Esophagus squamous epithelium (tissue), 5 donors: ENCODE data around the gene TMEM163. TPM values are rescaled to one million over a fixed set of nuclear protein-coding genes. Genes with fewer than 3 reads are reported as not detected.
"Not testable (repeated sequence)": the region's sequence is repeated elsewhere in the genome, so short reads cannot be mapped to it uniquely, and the experiment has no call there.

Experiments
- DNase-seq: peaks from one replicate; lab custom pipeline; 2025; lab: John Stamatoyannopoulos, UW
- H3K27ac ChIP-seq, 4 donors: fragments of 200-600 bp; sonication (generic); one replicate each; pipeline ENCODE4 v1.5.1; 2016 to 2019; ENCODE audit warnings: mild to moderate bottlenecking in 1 of 4
- H3K27me3 ChIP-seq, 4 donors: fragments of 200-600 bp; sonication (generic); 1 replicate in 3 of 4; 2 replicates in 1 of 4; pipeline versions ENCODE4 v1.5.1 to v1.6.0; 2017 to 2021; ENCODE audit warnings: antibody characterized with exemption in 1 of 4
- H3K36me3 ChIP-seq, 3 donors: fragments of 200-600 bp; sonication (generic); one replicate each; pipeline ENCODE4 v1.5.1; 2016 to 2019
- H3K4me1 ChIP-seq, 3 donors: fragments of 200-600 bp; sonication (generic); one replicate each; pipeline ENCODE4 v1.5.1; 2017 to 2019
- H3K4me3 ChIP-seq, 4 donors: fragments of 200-600 bp; sonication (generic); 1 replicate in 3 of 4; 2 replicates in 1 of 4; pipeline ENCODE4 v1.5.1; 2016 to 2019; ENCODE audit warnings: mild to moderate bottlenecking in 2 of 4, moderate library complexity in 1 of 4
- H3K9me3 ChIP-seq, 3 donors: fragments of 200-600 bp; sonication (generic); one replicate each; pipeline ENCODE4 v1.5.1; 2016 to 2019
- CTCF ChIP-seq, 6 experiments: fragments of 450-650 bp in 4 of 6; fragments of 200-600 bp in 2 of 6; sonication (generic) in 2 of 6; IDR thresholded peaks; one replicate each; pipeline ENCODE4 v1.5.1; 2016 to 2019; ENCODE audit warnings: antibody characterized with exemption in 6 of 6, mild to moderate bottlenecking in 4 of 6, moderate library complexity in 4 of 6
- POLR2A ChIP-seq, 4 donors: fragments of 450-650 bp; IDR thresholded peaks; one replicate each; pipeline ENCODE4 v1.6.1; 2017; ENCODE audit warnings: antibody characterized with exemption in 4 of 4, mild to moderate bottlenecking in 4 of 4, moderate library complexity in 3 of 4
- whole genome bisulfite sequencing, 2 donors: methylation state at CpG; one replicate each; pipeline ENCODE4 v1.1.5; 2018; 5-methylcytosine and 5-hydroxymethylcytosine counted together
- intact Hi-C: fragments of 100-400 bp; cut with DNase I; formaldehyde crosslinking; loops from one replicate; pipeline ENCODE4 v1.15.0; 2022
- total RNA-seq, 4 donors: library from RNA; depleted of rRNA; stranded (reverse); fragments of >200 nt; gene quantifications; one replicate each; pipeline ENCODE4 v1.1.0, GENCODE V29; 2016
- donor health status: DM: yes; HTN: yes; CAD: no.

The TMEM163 gene
- total RNA-seq, 4 donors from 2014 or later: 0.09 to 0.19 (median 0.12) TPM; not detected in 1

DNA sequence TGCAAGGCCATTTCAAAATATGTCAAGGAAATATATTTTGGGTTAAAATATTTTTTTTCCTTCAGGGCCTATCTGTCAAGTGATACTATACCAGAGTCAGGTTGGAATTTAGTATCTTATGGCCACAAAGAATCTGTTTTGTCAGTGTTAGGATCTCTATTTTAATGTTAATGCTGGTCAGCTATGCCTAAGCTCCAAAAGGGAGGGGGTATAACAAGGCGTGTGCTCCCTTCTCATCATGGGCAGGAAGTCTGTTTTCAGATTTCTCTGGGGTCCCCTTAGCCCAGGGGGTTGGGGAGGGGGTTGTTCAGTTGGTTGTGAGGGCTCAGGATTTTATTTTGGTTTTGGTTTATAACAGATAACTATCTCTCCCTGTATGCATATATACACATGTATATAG, 126.4 kb downstream of the TMEM163 start:
- no peaks in the 10 kb centered on the region for H3K36me3 ChIP-seq
- no peak for TF ChIP-seq CTCF (IDR thresholded peaks at IDR 0.05)
- TF ChIP-seq POLR2A (IDR thresholded peaks at IDR 0.05): no peak
- no peak overlapping the region for H3K27ac ChIP-seq
- H3K27me3 ChIP-seq: no peaks in the 10 kb centered on the region
- WGBS, 2 donors: 17 to 56% methylated on average over 1 of the region's 1 CpG
- intact Hi-C loops: no loop called here
- H3K4me1 ChIP-seq: no peaks in the 10 kb centered on the region
- H3K4me3 ChIP-seq: no peak overlapping the region
- no peak for DNase-seq
- peaks cover 0 to 21% (median 16%) of the 10 kb centered on the region in 3 donors for H3K9me3 ChIP-seq

DNA sequence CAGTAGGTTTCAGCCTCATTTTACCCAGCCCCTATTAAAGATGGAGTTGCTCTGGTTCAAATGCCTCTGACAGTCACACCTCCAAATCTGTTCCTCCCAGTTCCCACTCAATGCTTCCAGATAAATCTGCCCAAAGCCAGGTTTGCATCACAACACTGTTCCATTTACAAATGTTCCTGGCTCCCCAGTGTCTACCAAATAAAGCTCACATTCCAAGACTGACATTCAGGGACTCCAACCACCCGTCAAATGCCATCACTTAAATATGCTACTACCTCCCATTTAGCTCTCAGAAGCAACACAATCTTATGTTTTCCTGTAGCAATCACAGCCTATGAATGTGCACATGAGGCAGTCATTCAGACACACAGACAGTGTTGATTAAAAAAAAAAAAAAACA, 127.3 kb downstream of the TMEM163 start:
- WGBS, 2 donors: 85 to 93% methylated on average over 1 of the region's 1 CpG
- H3K4me1 ChIP-seq: no peaks in the 10 kb centered on the region
- no peaks in the 10 kb centered on the region for H3K36me3 ChIP-seq
- intact Hi-C loops: no loop called here
- DNase-seq: no peak
- no peaks in the 10 kb centered on the region for H3K27me3 ChIP-seq
- no peak for TF ChIP-seq CTCF (IDR thresholded peaks at IDR 0.05)
- no peak overlapping the region for H3K27ac ChIP-seq
- no peak overlapping the region for H3K4me3 ChIP-seq
- H3K9me3 ChIP-seq: peaks cover 0 to 21% (median 16%) of the 10 kb centered on the region in 3 donors

- no peak for DNase-seq
- 45 to 71% methylated on average over 1 of the region's 1 CpG for WGBS, 2 donors
- Histone ChIP-seq H3K9me3 (peaks cover 0 to 21% (median 16%) of the 10 kb centered on the region in 3 donors), H3K27ac (no peak overlapping the region), H3K36me3 (no peaks in the 10 kb centered on the region), H3K27me3 (no peaks in the 10 kb centered on the region), H3K4me3 (no peak overlapping the region), H3K4me1 (no peaks in the 10 kb centered on the region)
- no peak for TF ChIP-seq POLR2A (IDR thresholded peaks at IDR 0.05)
- intact Hi-C loops: no loop called here
These were observed 128.1 kb downstream of the TMEM163 start for GRCh38 chr2:134590679-134591078.

DNA sequence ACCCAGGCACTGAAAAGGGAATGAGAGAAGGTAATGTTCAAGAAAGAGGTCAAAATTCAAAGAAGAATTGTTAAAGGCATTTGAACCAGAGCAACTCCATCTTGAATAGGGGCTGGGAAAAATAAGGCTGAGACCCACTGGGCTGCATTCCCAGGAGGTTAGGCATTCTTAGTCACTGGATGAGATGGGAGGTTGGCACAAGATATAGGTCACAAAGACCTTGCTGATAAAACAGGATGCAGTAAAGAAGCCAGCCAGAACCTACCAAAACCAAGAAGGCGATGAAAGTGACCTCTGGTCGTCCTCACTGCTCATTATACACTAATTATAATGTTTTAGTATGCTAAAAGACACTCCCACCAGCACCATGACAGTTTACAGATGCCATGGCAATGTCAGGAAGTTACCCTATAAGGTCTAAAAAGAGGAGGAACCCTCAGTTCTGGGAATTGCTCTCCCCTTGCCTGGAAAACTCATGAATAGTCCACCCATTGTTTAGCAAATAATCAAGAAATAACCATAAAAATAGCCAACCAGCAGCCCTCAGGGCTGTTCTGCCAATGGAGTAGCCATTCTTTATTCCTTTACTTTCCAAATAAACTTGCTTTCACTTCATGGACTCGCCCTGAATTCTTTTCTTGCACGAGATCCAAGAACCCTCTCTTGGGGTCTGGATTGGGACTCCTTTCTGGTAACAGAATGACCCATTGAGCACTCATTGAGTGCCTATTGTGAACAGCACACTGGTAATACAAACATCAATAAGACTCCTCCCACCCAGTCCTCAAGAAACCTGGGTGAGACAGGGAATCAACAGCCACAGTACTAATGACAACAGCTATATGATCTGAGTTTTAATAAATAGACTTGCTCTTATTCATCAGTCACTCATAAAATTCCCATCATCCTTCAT, 129.4 kb downstream of the TMEM163 start:
- H3K36me3 ChIP-seq, DNase-seq, H3K27ac ChIP-seq, H3K27me3 ChIP-seq, H3K4me3 ChIP-seq, H3K4me1 ChIP-seq, intact Hi-C loops: not testable (repeated sequence)
- 65 to 68% methylated on average over 4 of the region's 4 CpGs for WGBS, 2 donors
- H3K9me3 ChIP-seq: peaks cover 0 to 21% (median 16%) of the 10 kb centered on the region in 3 donors

DNA sequence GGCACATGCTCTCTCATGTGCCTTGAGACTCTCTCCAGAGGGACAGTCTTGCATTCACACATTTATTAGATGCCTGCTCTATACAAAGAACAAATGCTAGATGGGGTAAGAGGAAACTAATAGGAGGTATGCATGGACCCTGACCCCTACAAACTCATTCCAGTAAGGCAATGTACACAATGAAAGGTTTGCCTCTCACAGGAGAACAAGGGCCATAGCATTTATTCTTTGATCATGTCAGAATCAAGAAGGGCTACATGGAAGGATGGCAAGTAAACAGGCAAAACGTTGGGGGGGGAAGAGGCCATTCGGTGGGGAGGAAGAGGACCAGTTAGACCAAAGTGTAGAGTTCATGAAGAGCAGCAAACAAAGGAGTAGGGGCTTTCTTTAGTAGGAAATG, 130.2 kb downstream of the TMEM163 start:
- Histone ChIP-seq H3K9me3 (peaks cover 0 to 21% (median 16%) of the 10 kb centered on the region in 3 donors), H3K36me3 (no peaks in the 10 kb centered on the region), H3K27ac (no peak overlapping the region), H3K4me1 (no peaks in the 10 kb centered on the region), H3K27me3 (no peaks in the 10 kb centered on the region), H3K4me3 (no peak overlapping the region)
- no peak for DNase-seq
- no peak for TF ChIP-seq CTCF (IDR thresholded peaks at IDR 0.05)
- no peak for TF ChIP-seq POLR2A (IDR thresholded peaks at IDR 0.05)
- 59 to 63% methylated on average over 2 of the region's 2 CpGs for WGBS, 2 donors
- intact Hi-C loops: no loop called here

DNA sequence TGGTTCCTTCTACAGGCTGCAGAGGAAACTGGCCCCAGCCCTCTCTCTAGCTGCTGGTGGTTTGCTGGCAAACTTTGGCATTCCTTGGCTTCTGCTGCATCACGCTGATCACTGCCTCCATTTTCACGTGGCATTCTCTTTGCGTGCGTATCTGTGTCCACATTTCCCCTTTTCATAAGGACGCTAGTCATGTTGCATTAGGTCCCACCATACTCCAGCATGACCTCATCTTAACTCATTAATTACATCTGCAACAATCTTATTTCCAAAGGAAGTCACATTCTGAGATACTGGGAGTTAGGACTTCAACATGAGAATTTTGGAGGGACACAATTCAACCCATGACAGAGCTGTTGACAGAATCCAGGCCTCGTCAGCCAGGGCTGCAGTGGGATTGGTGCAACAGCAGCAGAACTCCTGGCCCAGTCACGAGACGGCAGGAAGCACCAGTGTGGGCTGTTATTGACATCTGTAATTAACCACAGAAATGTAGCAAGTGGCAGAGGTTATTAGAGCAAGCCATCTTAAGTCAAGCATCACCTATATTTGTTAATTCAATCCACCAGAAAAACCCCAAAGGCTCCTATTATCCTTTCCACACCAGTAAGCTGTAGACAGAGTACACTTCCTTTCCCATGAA, 132.4 kb downstream of the TMEM163 start:
- intact Hi-C loops: no loop called here

More for the DNA sequence above, 132.4 kb downstream of the TMEM163 start:
- Histone ChIP-seq H3K9me3 (peaks cover 0 to 20% (median 16%) of the 10 kb centered on the region in 3 donors), H3K27ac (no peak overlapping the region), H3K4me1 (no peaks in the 10 kb centered on the region), H3K4me3 (no peak overlapping the region), H3K27me3 (no peaks in the 10 kb centered on the region), H3K36me3 (no peaks in the 10 kb centered on the region)
- no peak for DNase-seq
- no peak for TF ChIP-seq CTCF (IDR thresholded peaks at IDR 0.05)
- no peak for TF ChIP-seq POLR2A (IDR thresholded peaks at IDR 0.05)
- WGBS, 2 donors: 65 to 76% methylated on average over 7 to 8 of the region's 8 CpGs
